OCI-M2 (cell line): ENCODE measurements around the gene ZNF816.
"Not testable (repeated sequence)": the region's sequence is repeated elsewhere in the genome, so short reads cannot be mapped to it uniquely, and the experiment has no call there.

Experiments used
- DNase-seq: peaks from one replicate; lab custom pipeline; 2025; ENCODE audit not compliant: unreplicated experiment; lab: John Stamatoyannopoulos, UW

ZNF816 gene

DNA sequence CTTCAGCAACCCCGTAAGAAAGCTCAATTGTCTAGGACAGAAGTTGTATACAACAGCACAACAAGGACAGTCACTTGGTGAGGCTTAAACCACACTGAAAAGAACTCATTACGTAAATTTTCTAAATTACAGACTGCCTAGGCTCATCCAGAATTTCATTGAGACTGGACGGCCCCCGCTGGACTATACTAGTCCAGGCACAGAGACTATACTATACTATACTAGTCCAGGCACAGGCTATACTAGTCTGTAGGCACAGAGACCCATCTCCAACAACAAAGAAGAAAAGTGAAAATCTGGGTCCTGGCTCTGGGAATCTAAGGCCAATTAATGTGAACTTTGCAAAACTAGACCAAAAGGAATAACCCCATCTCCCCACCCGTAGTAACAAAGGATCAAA lies 700 bp downstream of the ZNF816 start:
- no peak for DNase-seq

DNA sequence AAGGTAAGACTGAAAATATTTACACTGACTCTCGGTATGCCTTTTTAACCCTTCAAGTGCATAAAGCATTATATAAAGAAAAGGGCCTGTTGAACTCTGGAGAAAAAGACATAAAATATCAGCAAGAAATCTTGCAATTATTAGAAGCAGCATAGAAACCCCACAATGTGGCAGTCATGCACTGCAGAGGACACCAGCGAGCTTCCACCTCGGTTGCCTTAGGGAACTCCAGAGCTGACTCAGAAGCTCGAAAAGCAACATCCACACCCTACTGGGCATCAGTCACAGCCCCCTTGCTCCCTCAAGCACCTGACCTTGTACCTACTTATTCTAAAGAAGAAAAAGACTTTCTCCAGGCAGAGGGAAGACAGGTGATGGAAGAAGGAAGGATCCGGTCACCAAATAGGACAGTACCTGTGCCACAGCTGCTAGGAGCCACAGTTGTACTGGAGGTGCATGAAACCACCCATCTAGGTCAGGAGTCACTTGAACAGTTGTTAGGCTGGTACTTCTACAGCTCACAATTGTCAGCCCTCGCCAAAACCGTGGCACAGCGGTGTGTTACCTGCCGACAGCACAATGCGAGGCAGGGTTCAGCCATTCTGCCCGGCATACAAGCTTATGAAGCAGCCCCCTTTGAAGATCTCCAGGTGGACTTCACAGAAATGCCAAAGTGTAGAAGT lies 2.9 kb downstream of the ZNF816 start:
- DNase-seq = no peak

DNA sequence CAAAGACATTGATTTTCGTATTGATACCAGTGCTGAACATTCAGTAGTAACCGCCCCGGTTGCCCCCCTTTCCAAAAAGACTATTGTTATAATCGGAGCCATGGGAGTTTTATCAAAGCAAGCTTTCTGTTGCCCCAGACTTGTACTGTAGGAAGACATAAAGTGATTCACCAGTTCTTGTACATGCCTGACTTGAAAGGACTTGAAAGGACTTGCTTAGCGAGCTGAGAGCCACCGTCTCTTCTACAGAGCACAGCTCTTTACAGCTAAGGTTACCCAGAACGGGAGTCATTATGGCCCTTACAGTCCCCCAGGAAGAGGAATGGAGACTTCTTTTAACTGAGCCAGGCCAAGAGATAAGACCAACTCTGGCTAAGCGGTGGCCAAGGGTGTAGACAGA lies 5.1 kb downstream of the ZNF816 start:
- DNase-seq = no peak

DNA sequence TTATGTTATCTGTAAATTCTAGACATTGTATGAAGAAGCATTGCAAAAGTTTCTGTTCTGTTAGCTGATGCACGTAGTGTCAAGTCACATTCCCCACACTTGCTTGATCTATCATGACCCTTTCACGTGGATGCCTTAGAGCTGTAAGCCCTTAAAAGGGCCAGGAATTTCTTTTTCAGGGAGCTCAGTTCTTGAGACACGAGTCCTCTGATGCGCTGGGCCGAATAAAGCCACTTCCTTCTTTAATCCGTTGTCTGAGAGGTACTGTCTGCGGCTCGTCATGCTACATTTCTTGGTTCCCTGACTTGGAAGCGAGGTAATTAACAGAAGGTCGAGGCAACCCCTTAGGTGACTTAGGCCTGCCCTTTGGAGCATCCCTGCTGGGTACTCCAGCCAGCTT lies 5.8 kb downstream of the ZNF816 start:
- DNase-seq = no peak

DNA sequence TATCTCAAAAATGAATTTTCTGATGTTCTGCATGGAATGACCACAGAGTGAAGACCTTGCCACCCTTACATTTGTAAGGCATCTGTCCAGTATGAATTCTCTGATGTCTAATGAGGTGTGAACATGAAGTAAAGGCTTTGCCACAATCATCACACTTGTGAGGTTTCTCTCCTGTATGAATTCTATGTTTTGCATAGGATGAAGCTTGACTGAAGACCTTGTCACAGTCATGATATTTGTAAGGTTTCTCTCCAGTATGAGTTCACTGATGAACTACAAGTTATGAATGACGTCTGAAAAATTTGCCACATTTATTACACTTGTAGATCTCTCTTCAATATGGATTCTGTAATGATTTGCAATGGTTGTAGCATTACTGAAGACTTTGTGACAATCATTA lies 13.3 kb downstream of the ZNF816 start:
- no peak for DNase-seq

DNA sequence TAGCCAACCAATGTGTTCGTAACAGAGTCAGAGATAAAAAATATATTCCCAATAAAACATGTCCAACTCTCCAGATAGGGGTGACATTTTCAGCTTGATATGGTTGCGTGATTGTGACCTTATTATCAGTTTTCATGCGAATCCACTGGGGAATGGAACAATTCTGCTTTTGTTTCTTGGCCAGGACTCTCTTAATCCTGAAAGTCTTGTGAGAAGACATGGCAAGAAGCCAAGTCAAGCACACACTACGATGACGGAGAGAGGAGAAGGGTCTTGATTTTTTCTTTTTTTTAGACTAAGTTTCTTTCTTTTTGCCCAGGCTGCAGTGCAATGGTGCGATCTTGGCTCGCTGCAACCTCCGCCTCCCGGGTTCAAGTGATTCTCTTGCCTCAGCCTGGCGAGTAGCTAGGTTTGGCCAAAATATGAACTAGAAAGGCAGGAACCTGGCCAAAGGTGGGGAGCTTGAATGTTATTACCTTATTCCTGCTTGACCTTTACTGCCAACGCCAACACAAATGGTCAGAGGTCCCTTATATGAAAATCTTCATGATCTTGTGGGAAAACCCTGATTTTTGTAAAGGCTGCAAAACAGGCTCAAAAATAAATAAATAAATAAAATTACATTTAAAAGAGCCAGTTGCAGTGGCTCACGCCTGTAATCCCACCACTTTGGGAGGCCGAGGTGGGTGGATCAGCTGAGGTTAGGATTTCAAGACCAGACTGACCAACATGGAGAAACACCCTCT lies 14.5 kb downstream of the ZNF816 start:
- DNase-seq = no peak

DNA sequence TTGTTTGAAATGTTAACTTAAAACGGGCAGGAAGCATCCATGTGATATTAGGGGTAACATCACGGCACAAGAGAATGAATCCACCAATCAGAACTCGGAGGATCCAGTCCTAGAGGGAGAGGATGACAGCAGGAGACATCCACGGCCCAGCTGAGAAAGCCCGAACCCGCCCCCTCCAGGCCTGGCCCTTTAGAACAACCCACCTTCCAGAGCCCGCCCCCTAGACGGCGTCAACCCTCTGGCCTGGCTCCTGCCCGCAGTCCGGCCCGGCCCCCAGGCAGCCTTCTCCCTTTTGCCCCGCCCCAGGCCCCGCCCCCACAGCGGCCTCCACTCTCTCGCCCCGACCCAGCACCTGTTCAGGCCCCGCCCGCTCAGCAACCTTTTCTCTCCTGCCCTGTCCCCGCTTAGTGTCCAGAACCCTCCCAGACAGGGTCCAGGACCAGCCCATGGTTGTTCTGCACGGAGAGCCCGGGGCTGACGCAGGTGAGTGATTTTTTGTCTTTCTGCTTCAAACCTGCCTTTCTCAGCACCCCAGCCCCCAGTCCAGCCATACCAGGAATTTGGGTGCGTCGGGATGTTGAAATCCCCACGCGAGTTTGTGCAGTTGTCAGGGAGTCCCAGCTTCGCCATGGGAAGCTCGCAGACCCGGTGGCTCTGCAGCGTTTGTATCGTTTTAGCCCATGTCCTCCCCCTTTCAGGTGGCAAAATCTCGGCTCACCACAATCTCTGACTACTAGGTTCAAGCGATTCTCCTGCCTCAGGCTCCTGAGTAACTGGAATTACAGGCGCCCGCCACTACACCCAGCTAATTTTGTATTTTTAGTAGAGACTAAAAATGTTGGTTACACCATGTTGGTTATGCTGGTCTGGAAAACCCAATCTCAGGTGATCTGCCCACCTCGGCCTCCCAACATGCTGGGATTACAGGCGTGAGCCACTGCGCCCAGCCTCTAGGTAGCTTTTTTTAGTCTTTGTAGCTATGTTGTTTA lies 16.1 kb downstream of the ZNF816 start:
- no peak for DNase-seq

DNA sequence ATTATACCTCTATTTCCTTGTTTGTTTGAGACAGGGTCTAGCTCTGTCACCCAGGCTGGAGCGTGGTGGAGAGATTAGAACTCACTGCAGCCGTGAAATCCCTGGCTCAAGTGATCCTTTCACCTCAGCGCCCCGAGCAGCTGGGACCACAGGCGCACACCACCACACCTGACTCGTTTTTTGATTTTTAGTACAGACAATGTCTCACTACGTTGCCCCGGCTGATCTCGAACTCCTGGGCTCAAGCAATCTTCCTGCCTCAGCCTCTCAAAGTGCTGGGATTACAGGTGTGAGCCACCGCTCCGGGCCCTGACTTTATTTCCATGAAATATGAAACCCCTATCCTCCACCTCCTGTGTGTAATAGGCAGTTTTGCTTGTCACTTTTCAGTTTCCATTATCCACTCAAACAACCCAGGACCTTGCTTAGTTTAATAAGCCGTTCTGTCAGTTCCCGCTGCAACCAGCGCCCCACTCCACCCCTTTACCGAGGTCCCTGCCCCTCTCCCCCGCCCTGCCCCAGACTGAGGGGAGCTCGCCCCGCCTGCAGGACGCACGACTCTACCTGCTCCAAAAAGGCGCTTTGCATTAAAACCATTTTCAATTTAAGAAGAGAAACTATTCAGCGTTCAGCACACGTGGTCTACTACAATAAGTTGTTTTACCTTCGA lies 16.9 kb downstream of the ZNF816 start:
- no peak for DNase-seq

DNA sequence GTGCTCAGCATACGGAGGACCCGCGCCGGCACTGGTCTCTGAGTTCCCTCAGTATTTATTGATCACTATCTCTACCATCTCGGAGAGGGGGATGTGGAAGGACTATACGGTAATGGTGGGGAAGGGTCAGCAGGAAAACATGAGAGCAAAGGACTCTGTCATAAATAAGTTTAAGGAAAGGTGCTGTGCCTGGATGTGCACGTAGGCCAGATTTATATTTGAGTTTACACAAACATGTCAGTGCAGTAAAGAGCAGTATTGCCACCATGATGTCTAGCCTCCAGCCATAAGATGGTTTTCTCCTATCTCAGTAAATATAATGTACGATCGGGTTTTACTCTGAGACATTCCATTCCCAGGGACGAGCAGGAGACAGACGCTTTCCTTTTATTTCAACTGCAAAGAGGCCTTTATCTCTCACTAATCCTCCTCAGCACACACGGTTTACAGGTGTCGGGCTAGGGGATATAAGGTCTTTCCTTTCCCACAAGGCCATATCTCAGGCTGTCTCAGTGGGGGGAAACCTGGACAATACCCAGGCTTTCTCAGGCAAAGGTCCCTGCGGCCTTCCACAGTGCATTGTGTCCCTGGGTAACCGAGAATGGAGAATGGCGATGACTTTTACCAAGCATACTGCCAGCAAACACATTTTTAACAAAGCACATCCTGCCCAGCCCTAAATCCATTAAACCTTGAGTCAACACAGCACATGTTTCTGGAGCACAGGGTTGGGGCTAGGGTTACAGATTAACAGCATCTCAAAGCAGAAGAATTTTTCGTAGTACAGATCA lies 17.8 kb downstream of the ZNF816 start:
- DNase-seq = not testable (repeated sequence)

DNA sequence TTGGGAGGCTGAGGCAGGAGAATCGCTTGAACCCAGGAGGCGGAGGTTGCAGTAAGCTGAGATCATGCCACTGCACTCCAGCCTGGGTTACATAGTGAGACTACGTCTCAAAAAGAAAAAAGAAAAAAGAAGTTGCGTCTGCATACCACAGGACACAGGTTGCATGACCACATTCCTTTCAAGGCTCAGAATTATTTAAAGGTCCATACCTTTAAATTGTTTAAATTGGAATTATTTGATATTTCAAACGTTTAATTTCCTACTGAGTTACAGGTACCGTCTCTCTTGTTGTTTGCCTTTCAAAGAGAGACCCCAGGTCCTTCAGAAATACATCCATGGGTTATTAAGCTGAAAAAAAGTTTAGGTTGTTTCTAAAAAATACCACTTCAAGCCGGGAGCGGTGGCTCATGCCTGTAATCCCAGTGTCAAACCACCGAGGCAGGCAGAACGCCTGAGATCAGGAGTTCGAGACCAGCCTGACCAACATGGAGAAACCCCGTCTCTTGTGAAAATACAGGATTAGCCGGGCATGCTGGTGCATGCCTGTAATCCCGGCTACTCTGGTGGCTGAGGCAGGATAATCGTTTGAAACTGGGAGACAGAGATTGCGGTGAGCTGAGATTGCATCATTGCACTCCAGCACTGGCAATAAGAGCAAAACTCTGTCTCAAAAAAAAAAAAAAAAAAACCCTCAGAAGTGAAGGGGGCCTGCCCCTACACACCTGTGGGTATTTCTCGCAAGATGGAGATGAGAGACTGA lies 18.6 kb downstream of the ZNF816 start:
- no peak for DNase-seq

DNA sequence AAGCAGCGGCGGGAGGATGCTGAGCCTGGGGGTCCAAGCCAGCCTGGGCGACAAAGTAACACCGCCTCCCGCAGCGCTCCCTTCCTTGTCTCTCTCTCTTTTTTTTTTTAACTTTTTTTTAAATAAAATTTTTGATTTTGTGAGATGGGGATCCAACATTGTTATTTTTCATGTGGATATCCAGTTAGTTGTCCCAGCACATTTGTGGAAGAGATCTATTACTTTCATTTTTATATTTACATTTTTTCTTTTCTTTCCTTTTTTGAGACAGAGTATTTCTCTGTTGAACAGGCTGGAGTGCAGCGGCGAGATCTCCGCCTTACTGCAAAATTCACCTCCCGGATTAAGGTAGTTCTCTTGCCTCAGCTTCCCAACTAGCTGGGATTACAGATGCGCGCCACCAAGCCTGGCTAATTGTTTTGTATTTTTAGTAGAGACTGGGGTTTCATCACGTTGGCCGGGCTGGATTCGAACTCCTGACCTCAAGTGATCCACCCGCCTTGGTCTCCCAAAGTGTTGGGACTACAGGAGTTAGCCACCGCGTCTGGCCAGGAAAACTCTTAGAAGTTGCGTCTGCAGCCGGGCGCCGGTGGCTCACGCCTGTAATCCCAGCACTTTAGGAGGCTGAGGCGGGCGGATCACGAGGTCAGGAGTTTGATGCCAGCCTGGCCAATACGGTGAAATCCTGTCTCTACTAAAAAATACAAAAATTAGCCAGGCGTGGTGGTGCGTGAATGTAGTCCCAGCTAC lies 19.4 kb downstream of the ZNF816 start:
- DNase-seq = no peak

DNA sequence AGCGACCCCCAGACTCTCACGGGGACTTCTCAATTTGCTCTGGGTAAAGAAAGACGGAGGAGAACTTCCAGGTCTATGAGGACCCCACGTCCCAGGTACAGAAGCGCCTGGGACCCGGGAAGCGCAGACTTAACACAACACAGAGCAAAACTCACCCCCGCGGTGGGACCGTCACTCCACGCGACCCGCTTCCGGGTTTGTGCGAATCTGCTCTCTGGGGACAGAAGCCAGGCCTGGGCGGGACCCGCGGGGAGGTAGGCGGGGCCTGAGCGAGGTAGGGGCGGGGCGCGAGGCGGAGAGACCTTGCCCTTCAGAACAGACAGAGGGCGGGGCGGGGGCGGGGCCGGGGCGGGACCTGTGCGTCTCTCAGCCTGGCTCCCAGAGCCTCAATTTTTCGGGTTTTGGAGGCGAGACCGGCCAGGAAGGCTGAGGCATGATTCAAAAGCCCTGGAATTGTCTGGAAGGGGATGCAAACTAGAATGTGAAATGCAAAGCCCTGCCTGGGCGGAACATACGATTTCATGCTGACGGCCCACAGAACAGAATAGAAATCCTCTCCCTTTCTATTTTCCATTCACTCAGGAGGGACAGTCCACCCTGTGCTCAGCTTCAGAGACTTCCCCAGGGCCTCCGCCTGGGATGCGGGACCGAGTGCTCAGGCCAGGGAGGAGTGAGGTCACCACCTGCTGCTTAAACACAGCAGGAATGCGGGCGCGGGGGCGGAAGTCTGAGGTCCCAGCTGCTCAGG lies 20.1 kb downstream of the ZNF816 start:
- peak; percentile 53 for DNase-seq

DNA sequence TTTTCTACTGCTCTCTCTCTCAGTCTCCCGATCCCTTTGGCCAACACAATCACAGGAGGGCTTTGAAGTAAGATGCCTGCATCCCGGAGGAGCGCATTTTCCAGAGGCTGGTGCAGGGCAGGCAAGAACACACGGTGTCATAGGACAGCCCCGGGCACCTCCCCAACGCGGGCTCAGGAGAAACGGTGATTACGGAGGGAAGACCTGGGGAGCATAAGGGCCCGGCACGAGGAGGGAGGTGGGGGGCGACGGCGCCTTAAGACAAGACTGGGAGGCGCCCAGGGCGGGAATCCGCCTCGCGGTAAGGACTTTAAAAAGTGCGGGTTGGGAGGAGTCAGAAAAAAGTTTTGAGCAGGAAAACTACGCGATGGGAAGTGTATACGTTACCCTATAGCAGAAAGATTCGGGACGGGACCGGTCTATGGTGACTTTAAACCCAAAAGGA lies 20.7 kb downstream of the ZNF816 start:
- DNase-seq = no peak

DNA sequence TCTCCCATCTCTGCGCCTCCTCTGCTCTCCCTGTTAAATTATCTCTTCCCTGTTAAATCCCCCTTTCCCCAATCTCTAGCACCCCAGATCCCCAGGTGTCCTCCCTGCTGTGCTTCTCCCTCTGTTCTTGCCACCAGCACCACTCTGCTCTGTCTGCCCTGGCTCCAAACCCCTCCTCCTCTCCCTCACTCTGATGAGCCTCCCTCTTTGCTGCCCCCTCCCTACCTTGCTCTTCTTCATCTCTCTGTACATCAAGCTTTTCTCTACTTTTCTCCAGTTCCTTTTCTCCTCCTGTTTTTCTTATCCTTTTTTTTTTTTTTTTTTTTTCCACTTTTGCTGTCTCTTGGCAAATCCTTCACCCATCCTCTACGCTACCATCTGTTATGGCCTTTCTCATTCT lies 21.2 kb downstream of the ZNF816 start:
- not testable (repeated sequence) for DNase-seq

DNA sequence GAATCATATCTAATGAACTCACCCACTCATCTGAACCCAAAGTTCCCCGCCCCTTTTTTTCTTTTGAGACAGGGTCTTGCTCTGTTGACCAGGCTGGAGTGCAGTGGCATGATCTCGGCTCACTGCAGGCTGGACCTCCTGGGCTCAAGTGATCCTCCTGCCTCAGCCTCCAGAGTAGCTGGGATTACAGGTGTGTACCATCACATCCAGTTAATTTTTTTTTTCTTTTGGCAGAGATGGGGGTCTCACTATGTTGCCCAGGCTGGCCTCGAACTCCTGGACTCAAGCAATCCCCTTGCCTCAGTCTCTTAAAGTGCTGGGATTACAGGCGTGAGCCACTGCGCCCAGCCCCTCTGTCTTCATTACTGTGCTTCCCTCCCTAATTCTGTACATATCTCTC lies 21.8 kb downstream of the ZNF816 start:
- not testable (repeated sequence) for DNase-seq

DNA sequence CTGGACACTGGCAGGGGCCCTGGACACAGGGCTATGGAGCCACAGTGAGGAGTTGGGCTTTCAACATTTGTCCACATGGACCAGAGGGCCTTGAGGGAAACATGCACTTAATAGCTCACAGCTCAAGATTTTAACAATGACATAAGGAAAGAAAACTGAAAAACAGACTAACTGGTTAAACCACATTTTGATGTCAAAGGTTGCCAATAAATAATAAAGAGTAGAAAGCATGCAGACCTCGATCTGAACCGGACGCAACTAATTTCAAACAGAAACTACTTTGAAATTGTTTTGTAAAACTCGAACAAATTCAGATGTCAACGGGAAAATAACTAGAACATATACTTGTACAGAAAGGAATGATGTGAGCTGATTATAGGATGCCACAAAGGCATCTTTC lies 23.9 kb downstream of the ZNF816 start:
- DNase-seq = no peak

DNA sequence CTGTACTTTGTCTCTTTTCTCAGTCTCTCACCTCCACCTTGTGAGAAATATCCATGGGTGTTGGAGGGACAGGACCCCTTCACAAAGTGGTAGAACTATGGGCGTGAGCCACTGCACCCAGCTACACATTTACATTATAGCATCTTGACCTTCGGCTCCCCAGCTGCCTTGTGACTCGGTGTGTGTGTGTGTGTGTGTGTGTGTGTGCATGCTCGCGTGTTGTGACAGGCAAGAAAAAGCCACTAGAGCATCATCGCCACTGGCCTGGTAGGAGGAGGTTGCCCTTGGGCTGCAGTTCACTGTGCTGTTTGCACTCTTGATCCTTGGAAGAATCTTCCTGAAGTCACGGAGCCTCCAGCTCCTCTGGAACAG lies 25.7 kb downstream of the ZNF816 start:
- no peak for DNase-seq
